Measurements from ENCODE around the gene EXOC3.

Gene EXOC3

GRCh38 chr5:435961-436640 is 6.9 kb upstream of the EXOC3 start:
- no peak overlapping the region for H3K4me3 ChIP-seq (ENCODE audit: low read depth, low read length)
- ChIA-PET CTCF (interaction anchor here (0.8 to 2.8 kb wide), 6 partner anchors 8 to 120 kb away, joined by 3 to 17 read pairs (median 6); partner anchors contain the start of gene AHRR), POLR2A (no interaction called here)
- TF ChIP-seq CTCF (IDR thresholded peaks at IDR 0.05; ENCODE audit: insufficient read depth, low read length, missing control alignments): peak; percentile 58
- no peak for DNase-seq (ENCODE audit: low read depth, low spot score)

- DNase-seq (ENCODE audit: low read depth, low spot score): no peak
- ChIA-PET POLR2A (no interaction called here), CTCF (interaction anchor here (0.8 to 2.8 kb wide), 9 partner anchors 8 to 120 kb away, joined by 3 to 17 read pairs (median 3); partner anchors contain the start of gene AHRR)
- TF ChIP-seq CTCF (IDR thresholded peaks at IDR 0.05; ENCODE audit: insufficient read depth, low read length, missing control alignments): no peak
- no peak overlapping the region for H3K4me3 ChIP-seq (ENCODE audit: low read depth, low read length)
These were observed 6.4 kb upstream of the EXOC3 start for GRCh38 chr5:436641-436975.

- TF ChIP-seq CTCF (IDR thresholded peaks at IDR 0.05; ENCODE audit: insufficient read depth, low read length, missing control alignments): no peak
- ChIA-PET CTCF (interaction anchor here (0.8 to 2.8 kb wide), 10 partner anchors 9 to 121 kb away, joined by 3 to 17 read pairs (median 4); partner anchors contain the start of gene AHRR), POLR2A (no interaction called here)
- DNase-seq (ENCODE audit: low read depth, low spot score): no peak
- H3K4me3 ChIP-seq (ENCODE audit: low read depth, low read length): no peak overlapping the region
These were observed 5.7 kb upstream of the EXOC3 start for GRCh38 chr5:437281-437771.

- ChIA-PET POLR2A (no interaction called here), CTCF (interaction anchor here (1.1 to 4.0 kb wide), 6 partner anchors 8 to 120 kb away, joined by 3 to 37 read pairs (median 6); partner anchors contain the start of gene AHRR)
- no peak for TF ChIP-seq CTCF (IDR thresholded peaks at IDR 0.05; ENCODE audit: insufficient read depth, low read length, missing control alignments)
- DNase-seq (ENCODE audit: low read depth, low spot score): no peak
- H3K4me3 ChIP-seq (ENCODE audit: low read depth, low read length): no peak overlapping the region
These were observed 4.4 kb upstream of the EXOC3 start for GRCh38 chr5:438481-438981.

- no peak overlapping the region for H3K4me3 ChIP-seq (ENCODE audit: low read depth, low read length)
- POLR2A ChIA-PET: no interaction called here
- CTCF ChIA-PET: interaction anchor here (0.9 to 4.0 kb wide), 4 partner anchors 8 to 122 kb away, joined by 4 to 37 read pairs (median 10); partner anchors contain the start of gene AHRR
- no peak for DNase-seq (ENCODE audit: low read depth, low spot score)
- TF ChIP-seq CTCF (IDR thresholded peaks at IDR 0.05; ENCODE audit: insufficient read depth, low read length, missing control alignments): no peak
These were observed 3.8 kb upstream of the EXOC3 start for GRCh38 chr5:439181-439580.

GRCh38 chr5:439636-440035 is 3.3 kb upstream of the EXOC3 start:
- ChIA-PET POLR2A (no interaction called here), CTCF (interaction anchor here (0.9 to 4.0 kb wide), 4 partner anchors 9 to 123 kb away, joined by 3 to 37 read pairs (median 6); no protein-coding TSS in a partner anchor)
- no peak for DNase-seq (ENCODE audit: low read depth, low spot score)
- no peak overlapping the region for H3K4me3 ChIP-seq (ENCODE audit: low read depth, low read length)
- TF ChIP-seq CTCF (IDR thresholded peaks at IDR 0.05; ENCODE audit: insufficient read depth, low read length, missing control alignments): no peak

Measured in AG04449 (cell line).